DMS114 treated with DMSO at 0.1 percent for 48 hours (cell line): Measurements from ENCODE around the gene RRP1B.
"Not testable (repeated sequence)": the region's sequence is repeated elsewhere in the genome, so short reads cannot be mapped to it uniquely, and the experiment has no call there.

ENCODE experiments used
- DNase-seq: peaks from one replicate; lab custom pipeline; 2025; ENCODE audit not compliant: unreplicated experiment; lab: John Stamatoyannopoulos, UW

The RRP1B gene

DNA sequence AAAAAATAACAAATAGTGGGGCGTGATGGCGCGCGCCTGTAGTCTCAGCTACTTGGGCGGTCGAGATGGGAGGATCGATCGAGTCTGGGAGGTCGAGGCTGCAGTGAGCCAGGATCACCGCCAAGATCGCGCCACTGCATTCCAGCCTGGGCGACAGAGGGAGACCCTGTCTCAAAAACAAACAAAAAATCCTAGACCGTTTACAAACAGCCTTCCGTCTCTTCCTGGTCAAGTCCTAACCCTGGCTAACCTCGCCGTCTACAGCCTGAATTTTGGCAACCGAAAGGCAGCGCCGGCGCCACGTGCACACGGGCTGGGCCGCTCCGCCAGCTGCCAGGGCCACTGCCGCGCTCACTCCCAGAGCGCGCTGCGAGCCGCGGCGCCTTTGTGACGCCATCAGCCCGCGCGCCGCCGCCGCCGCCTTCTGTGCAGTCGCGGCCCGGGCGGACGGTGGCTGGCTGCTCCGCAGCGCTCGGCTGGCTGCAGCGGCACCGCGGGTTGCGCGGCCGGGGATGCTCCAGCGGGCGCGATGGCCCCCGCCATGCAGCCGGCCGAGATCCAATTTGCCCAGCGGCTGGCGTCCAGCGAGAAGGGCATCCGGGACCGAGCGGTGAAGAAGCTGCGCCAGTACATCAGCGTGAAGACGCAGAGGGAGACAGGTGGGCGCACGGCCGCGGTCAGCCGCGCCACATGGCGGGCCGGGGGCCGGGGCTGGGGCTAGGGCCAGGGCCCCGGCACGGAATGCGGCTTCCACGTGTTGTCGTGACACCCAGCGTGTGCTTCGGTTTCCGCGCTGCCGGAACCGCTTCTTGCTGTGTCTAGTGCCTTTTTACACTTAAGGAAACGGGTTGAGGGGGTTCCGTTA is at the start of gene RRP1B, which contains the start of gene HSF2BP:
Gene RRP1B, plus strand, starts transcription at position 425 of the 865 bp plus-strand sequence. Its CDS starts 105 bp downstream, at position 530.
Gene HSF2BP, minus strand, starts transcription at position 353 of the 865 bp plus-strand sequence. CDS start 1,392 bp downstream, outside the sequence.
- DNase-seq, result peak; percentile 47

GRCh38 chr21:43611598-43612369 is 47.6 kb upstream of the RRP1B start:
- DNase-seq, result peak; percentile 17

DNA sequence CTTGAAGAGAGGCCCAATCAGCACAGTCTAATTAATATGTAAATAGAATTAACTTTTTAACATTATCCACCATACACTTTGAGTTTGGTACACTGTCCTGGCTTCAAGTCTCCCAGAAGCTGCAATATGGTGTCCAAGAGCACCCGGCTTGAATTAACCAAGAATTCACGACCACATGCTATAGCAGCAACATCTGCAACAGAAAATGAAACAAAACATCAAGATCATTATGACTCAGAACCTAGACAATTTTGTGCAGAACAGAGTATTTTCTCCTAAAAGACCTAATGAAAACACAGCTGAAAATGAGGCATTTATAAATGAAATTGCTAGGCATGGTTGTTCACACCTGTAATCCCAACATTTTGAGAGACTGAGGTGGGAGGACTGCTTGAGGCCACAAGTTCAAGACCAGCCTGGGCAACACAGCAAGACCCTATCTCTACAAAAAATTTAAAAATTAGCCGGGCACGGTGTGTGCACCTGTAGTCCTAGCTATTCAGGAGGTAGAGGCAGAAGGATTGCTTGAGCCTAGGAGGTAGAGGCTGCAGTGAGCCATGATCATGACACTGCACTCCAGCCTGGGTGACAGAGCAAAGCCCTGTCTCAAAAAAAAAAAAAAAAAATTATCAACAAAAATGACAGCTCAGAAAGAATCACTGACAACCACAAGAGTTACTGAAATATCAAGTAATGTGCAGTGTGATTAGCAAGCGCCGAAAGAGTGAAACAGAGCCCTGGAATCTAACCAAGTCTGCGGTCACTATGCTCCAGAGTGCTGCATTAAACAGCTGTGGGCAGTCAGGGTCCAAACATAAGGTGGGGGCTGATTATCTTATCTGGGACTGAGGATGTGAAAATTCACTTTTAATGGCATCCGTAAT is 45.4 kb upstream of the RRP1B start:
- no peak for DNase-seq

- no peak for DNase-seq
Observed at GRCh38 chr21:43614839-43615238, 44.5 kb upstream of the RRP1B start.

DNA sequence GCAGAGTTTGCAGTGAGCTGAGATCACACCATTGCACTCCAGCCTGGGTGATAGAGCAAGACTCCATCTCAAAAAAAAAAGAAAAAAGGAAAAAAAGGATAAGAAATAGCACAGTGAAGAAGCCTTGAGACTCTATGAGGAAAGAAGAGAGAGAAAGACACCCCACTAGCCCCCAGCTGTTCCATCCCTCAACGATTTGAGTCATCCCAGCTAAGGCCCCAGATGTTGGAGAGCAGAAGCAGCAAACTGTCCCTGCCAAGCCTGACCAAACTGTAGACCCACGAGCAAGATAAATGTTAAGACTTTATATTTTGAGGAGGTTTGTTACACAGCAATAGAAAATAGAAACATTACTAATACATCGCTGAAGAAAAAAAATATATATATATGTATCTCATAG is 42.5 kb upstream of the RRP1B start:
- not testable (repeated sequence) for DNase-seq

- DNase-seq, result no peak
Observed at GRCh38 chr21:43618940-43619339, 40.4 kb upstream of the RRP1B start.

GRCh38 chr21:43619344-43619743 is 40.0 kb upstream of the RRP1B start:
- no peak for DNase-seq

GRCh38 chr21:43619856-43620255 is 39.5 kb upstream of the RRP1B start:
- no peak for DNase-seq

- DNase-seq, result no peak
Observed at GRCh38 chr21:43622796-43623195, 36.6 kb upstream of the RRP1B start.

DNA sequence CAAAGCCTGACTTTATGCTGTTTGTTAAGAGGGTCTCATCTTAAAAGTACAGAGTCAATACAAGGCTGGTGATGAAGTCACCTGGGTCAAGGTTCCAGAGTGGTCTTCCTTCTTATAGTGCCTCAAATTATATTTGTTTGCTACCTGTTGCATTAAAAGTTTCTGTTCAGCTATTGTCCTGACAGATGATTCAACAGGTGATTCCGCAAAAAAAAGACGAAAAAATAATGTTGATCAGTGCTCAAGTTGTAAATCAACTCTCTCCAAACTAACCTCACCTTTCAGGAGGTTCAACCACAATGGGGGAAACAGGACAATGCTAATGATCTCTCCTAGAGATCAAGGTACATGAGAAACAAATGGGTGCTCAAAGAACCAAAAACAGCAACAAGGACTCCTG is 35.8 kb upstream of the RRP1B start:
- DNase-seq, result no peak

GRCh38 chr21:43624339-43624738 is 35.0 kb upstream of the RRP1B start:
- DNase-seq, result no peak

- no peak for DNase-seq
Observed at GRCh38 chr21:43626390-43626789, 33.0 kb upstream of the RRP1B start.

DNA sequence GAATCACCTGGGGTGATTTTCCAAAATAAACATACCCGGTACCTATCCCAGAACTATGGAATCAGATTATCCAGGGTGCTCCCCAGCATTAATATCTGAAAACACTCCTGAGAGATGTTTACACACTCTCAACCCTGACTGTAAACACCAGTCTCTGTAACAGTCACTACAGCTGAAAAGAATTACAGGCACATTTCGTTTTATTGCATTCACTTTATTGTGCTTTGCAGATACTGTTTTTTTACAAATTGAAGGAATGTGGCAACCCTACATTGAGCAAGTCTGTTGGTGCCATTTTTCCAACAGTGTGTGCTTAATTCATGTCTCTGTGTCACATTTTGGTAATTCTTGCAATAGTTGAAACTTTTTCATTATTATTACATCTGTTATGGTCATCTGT is 31.8 kb upstream of the RRP1B start:
- no peak for DNase-seq

- no peak for DNase-seq
Observed at GRCh38 chr21:43631411-43632107, 27.8 kb upstream of the RRP1B start.

- DNase-seq, result no peak
Observed at GRCh38 chr21:43632373-43632905, 26.9 kb upstream of the RRP1B start.

DNA sequence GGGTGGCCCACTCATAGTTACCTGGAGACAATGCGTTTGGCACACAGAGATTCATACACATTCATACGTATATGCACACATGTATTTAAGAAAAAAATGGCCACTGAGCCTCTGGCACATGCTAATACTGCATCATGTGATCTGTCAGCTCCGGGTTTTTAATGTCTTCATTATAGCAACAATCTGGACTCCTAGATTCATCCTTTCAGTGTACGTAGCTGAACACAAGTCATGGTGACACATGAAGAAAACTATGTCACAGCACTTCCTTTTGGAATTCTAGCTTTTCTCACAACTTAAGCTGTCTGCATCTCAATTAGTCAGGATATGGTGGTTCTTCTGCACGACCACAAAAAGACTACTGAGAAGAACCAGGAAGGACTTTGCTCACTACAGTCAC is 24.7 kb upstream of the RRP1B start:
- no peak for DNase-seq

- no peak for DNase-seq
Observed at GRCh38 chr21:43635436-43635835, 23.9 kb upstream of the RRP1B start.

GRCh38 chr21:43637530-43638158 is 21.7 kb upstream of the RRP1B start:
- DNase-seq, result no peak

- DNase-seq, result no peak
Observed at GRCh38 chr21:43639470-43640353, 19.6 kb upstream of the RRP1B start.
